Right ventricle myocardium inferior (tissue), 1 donor: ENCODE measurements around the gene CCN5. TPM values are rescaled to one million over a fixed set of nuclear protein-coding genes. Genes with fewer than 3 reads are reported as not detected.

Experiments used
- ATAC-seq: fragments of 200-7000 bp; cut with Tn5 transposase; one replicate; pipeline ENCODE4 v1.9.1; 2020; ENCODE audit warnings: mild to moderate bottlenecking, moderate library complexity
- DNase-seq: peaks from one replicate; pipeline ENCODE4 v3.0.0; 2021; ENCODE audit errors: missing footprints
- intact Hi-C: fragments of 100-400 bp; cut with DNase I; formaldehyde crosslinking; loops from one replicate; pipeline ENCODE4 v1.11.0; 2022
- total RNA-seq: library from RNA; stranded (reverse); fragmentation: NEBNext Ultra II Directional; extraction: Animal tissue kit (Norgen Biotek cat#: 25700); gene quantifications from one replicate; pipeline ENCODE4 v1.2.1, GENCODE V29; 2021
- donor health status: DM: no; HTN: yes; CAD: no; lungs with severe emphysema.

The CCN5 gene
- total RNA-seq, 1 donor from 2014 or later = 13.6 TPM

DNA sequence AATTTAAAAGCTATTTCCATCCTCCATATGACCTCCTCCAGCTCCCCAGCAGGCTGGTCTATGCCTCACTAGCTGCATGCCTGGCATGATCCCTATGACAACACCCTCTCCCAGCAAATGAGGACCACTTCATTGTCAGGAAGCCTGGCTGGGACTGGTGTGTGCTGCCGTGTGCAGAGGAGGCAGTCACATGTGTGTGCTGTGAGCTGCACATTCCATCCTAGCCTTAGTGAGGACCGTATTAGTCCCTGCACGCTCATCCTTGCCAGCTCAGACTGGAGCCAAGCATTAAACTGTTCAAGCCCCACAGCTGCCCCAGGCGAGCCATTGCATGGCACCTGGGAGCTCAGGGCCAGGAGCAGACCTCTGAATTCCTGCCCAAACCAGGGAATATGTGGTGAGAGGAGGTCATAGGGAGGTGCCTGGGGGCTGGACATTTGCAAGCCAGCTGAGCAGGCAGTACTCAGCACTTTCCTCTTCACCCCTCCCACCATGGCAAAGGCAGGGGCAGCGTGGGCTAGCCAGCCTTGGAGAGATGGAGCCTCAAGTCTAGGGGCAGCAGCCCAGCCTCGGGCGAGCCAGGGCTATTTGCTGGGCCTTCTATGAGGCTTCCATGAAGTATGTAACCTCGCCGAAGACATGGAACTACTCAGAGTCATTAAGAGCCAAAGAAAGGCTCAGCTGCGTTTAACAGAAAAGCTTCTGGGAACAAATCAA, 8.7 kb upstream of the CCN5 start:
- peak; percentile 69 for ATAC-seq
- intact Hi-C loops = no loop called here
- peak; percentile 72 for DNase-seq

DNA sequence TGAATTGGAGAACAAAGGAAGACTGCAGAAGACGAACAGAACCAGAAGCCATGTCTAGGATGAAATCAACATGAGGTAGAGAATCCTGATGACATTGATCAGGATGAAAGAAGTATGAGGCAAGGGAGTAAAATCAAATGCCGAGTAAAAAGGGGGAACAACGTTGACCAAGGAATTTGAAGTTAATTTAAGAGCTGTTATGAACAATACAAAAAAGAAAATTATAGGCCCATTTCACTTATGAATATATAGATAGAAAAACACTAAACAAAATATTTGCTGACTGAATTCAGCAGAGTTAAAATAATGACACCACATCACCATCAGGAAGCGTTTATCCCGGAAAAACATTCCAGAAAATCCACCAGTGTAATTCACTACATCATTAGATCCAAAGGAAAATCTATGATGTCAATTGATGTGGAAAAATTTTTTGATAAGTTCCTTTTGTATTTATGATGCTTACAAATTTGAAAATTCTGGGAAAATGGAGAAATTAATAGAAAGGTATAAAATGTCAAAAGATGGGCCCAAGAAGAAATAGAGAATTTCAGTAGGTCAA, 8.1 kb upstream of the CCN5 start:
- ATAC-seq (no peak), DNase-seq (no peak)
- intact Hi-C loops = no loop called here

DNA sequence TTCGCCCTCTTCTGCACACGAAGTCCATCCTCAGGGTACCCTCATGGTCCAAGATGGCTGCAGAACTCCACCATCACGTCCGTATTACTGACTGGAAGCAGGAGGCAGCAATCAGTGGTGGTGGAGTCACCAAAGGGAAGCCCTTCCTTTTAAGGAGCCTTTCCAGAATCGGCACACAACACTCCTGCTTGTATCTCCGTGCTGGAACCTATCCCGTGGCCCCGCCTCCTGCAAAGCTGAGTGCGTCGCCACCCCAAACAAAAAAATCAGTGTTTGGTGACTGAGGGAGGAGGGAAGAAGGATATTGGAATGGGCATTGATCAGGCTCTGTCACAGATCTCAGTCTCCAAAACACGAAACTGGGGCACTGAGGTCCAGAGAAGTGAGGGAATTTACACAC, 5.8 kb upstream of the CCN5 start:
- no peak for DNase-seq
- ATAC-seq = no peak
- intact Hi-C loops = no loop called here

DNA sequence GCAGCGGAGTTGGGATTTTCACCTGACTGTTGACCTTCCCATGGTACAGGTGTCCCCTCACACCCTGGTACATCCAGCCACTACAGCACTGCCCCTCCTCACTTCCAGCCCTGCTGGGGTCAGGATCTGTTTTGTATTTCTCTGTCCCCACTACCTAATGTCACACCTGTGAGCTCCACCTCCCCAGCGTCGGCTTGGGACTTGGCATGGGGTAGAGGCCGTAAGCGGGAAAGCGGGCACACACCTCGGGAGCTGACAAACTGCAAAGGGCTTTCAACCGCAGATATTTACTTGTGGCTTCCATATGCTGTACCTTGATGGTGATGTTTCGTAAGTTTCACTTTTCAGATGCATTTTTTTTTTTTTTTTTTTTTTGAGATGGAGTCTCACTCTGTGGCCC, 5.4 kb upstream of the CCN5 start:
- DNase-seq (no peak), ATAC-seq (no peak)
- intact Hi-C loops = no loop called here

DNA sequence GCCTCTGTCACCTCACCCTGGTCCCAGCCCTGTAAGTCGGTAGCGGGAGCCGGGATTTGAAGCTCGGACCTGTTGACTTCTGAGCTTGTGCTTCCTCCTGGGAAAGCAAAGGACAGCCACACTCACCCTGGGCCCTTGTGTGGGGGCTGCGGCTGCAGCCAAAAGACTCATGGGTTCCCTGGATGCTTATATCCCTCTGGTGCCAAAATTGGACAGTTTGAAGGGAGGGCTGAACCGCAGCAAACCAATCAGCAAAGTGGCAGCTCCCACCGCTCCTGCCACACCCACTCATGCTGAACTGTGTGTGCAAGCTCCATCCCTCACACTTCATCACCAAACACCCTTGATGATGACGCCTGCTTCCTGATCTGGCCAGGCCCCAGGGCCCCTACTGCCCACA, 3.9 kb upstream of the CCN5 start:
- DNase-seq = no peak
- intact Hi-C loops = no loop called here
- peak; percentile 66 for ATAC-seq

DNA sequence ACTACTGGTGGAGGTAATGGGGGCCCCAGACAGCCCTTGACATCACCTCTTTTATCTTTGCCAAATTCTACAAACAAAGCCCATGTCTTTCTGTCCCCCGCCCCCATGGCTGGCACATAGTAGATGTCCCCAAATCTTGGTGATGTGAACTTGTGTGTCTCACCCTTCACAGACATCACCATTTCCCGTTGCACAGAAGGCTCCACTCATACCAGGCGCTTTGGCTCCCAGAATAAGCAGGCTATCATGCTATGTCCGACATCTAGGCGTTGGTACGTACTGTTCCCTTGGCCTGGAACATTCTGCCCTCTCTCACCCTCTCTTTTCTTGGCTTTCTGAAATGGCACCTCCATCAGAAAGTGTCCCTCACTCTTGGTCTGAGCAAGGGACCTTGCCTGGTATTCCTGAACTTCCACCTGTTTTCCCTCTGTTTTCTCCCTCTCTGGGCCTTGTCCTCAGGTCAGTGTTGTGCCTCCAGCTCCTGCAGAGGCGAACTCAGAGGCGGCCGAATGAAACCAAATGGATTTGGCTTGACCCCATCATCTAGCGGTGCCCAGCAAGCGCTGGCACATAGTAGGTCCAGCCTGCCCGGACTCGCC, 968 bp upstream of the CCN5 start:
- DNase-seq = no peak
- intact Hi-C loops = loop anchor here (2.0 kb wide), 1 partner anchor 21 kb away; no protein-coding TSS in a partner anchor

DNA sequence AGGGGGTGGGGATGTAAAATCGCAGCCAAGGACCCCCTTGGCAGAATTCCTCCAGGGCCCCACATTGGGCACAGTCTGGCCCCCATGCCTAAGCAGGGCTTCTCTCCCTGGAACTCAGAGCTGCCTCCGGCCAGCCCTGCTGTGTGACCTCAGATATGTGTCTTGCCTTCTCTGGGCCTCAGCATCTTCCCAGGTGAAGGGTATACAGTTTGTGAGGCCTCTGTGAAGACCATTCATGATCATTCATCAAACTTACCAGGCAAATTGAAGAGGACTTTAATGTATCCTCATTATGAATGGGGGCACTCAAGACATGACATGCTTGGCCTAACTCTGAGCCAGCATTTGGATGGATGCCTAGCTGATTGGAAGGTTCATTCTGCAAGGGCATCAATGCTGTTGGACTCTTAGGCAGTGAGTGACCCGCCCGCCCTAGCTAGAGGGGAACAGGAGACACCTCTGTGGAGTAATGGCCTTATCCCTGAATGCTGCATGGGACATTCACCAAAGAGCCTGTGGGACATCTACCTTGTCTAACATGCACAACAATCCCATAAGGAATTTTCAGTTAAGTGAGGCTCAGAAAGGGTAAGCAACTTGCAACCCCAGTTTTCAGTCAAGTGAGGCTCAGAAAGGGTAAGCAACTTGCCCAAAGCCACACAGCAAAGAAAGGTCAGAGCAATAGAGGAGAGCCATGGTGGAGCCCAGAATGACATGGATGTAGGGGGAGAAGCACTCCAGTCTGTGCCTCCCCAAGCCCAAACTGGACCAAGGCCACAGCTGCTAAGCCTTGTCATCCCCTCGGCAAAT, 535 bp downstream of the CCN5 start:
- ATAC-seq (peak; percentile 15), DNase-seq (no peak)
- intact Hi-C loops = loop anchor here (2.0 kb wide), 1 partner anchor 23 kb away; no protein-coding TSS in a partner anchor

More for the DNA sequence above, 968 bp upstream of the CCN5 start:
- peak; percentile 65 for ATAC-seq

DNA sequence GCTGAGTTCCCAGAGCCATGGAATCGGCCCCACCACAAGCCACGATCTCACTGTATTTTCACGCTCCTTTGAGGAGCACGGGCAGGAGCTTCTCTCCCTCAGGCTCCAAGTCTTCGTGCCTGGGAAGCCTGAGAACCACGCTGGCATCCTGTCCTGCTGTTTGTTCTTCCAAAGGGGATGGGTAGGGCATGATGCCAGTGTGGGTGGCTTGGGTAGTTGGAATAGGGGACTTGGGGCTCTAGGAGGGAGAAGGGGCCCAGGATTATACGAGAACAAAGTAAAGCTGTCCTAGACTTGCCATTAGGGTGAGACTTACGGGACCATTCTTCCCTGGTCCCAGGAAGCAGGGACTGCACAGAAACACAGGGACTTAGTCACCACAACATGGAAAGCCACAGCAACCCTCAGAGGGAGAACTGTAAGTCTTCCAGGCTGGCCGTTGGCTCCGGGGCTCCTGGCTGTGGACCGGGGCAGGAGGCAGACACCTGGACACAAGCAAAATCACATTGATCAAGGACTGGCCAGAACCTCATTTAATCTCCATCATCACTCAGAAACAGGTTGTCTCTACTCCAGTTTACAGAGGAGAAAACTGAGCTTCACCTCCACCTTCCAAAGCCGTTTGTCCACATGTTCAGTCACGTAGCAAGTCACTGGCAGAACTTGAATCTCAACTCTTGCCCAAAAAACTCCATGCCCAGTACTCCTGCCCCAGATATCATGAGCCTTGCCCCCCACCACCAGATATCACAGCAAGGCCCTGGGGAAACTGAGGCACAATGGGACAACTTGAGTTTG, 1.3 kb downstream of the CCN5 start:
- ATAC-seq (no peak), DNase-seq (no peak)
- intact Hi-C loops = no loop called here

DNA sequence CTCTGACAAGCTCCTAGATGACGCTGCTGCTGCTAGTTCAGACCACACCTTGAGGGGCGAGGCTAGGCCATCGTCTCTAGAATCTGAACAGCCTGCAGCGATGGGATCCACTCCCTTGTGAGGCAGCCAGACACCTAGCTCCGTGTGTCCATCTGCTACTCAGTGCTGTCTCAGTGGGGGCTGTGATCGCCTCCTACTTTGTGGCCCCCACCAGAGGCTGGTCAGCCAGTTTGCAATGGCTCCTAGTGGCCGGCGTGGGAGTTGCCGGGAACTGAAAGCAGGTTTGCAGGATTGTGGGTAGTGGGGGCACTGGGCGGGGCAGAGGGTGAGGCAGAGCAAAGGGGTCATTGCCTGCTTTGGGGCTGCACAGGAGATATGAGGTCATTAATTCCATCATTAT, 2.8 kb downstream of the CCN5 start:
- DNase-seq (no peak), ATAC-seq (no peak)
- intact Hi-C loops = no loop called here

DNA sequence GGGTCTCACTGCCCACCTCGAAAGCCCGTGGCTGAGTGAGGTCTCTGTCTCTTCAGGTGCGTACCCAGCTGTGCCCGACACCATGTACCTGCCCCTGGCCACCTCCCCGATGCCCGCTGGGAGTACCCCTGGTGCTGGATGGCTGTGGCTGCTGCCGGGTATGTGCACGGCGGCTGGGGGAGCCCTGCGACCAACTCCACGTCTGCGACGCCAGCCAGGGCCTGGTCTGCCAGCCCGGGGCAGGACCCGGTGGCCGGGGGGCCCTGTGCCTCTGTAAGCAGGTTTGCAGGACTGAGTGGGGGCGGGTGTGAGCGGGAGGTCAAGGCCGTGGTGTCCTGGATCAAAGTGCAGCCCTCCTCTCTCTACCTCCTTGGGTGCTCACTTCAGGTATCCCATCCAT, 4.7 kb downstream of the CCN5 start:
- intact Hi-C loops = no loop called here
- DNase-seq (no peak), ATAC-seq (no peak)

DNA sequence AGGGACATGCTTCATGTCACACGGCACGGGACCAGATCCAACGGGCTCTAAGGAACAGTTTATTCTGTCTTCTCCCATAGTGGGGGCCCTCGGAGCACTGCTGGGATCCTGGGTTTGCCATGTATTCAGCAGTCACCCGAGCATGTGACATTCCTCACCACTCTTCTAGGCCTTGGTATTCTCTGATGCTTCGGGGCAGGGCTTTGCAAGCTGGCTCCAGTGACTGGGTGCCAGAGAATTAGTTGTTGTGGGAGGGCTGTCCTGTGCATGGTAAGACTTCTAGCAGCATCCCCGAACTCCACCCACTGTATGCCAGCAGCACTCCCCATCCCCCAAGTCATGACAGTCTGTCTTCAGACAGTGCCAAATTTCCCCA, 5.4 kb downstream of the CCN5 start:
- DNase-seq (no peak), ATAC-seq (peak; percentile 51)
- intact Hi-C loops = no loop called here

DNA sequence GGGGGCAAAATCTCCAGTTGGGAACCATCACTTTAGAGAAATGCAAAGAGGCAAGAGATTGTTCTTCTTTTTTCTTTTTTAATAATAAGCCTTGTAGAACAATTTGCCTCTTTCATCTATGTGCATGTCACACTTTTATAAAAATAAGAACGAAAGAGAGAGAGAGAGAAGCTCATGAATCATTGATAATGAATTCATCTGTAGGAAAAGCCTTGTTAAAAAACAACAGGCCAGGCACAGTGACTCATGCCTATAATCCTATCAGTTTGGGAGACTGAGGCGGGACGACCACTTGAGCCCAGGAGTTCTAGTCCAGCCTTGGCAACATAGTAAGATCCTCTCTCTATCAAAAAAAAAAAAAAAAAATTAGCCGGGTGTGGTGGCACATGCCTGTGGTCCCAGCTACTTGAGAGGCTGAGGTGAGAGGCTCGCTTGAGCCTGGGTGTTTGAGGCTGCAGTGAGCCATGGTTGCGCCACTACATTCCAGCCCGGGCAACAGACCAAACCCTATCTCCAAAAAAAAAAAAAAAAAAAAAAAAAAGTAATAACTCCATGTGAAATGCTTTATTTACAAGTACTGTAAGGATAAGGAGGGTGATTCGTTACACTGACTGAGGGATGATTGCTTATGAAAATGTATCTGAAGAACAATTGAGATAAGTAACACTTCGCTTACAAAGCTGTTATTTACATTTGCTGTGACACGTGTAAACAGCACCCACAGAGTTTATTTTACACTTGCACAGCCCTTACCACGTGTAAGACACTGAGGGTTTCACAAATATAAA, 6.0 kb downstream of the CCN5 start:
- peak; percentile 76 for DNase-seq
- intact Hi-C loops = no loop called here
- ATAC-seq = peak; percentile 41

DNA sequence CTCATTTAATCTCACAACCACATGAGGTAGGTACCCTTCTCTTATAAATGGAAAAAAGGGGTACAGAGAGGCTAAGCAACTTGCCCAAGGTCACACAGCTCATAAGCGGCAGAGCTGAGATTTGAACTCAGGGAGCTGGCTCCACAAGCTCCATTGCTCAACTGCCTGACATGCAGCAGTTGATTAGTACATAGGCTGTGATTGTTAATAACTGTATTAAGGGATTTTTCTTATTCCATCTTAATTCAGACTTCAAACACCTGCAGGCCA, 6.6 kb downstream of the CCN5 start:
- ATAC-seq = no peak
- intact Hi-C loops = no loop called here
- no peak for DNase-seq

DNA sequence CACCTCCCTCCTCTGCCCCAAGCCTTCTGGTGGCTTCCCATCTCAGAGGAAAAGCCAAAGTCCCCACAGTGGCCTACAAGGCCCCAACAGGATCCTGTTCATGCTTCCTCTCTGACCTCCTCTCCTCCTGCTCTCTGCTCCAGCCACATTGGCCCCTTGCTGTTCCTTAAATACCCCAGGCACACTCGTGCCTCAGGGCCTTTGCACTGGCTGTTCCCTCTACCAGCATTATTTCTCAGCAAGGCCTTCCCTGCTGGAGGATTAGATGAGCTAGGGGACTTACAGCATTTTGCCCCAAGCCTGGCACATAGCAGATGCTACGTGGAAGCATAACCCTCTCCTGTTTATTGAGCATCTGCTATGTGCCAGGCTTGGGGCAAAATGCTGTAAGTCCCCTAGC, 7.8 kb downstream of the CCN5 start:
- intact Hi-C loops = no loop called here
- DNase-seq (peak; percentile 9), ATAC-seq (no peak)

DNA sequence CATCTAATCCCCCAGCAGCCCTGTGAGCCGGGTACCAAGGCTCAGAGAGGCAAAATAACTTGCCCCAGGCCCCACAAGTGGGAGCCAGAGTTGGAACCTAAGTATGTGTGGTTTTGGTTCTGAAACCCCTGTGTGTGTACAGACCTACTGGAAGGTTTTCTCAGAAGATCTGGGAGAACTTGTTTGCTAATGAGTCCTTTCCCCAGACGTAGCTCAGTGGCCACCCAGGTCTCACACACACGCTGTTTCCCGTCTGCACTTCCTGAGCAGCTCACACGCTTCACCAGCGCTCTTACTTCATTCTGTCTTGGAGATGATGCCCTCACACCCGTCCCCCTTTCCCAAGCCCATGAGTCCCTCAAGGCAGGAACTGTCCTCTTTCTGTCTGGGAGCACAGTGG, 8.2 kb downstream of the CCN5 start:
- ATAC-seq = no peak
- intact Hi-C loops = no loop called here
- peak; percentile 1 for DNase-seq

DNA sequence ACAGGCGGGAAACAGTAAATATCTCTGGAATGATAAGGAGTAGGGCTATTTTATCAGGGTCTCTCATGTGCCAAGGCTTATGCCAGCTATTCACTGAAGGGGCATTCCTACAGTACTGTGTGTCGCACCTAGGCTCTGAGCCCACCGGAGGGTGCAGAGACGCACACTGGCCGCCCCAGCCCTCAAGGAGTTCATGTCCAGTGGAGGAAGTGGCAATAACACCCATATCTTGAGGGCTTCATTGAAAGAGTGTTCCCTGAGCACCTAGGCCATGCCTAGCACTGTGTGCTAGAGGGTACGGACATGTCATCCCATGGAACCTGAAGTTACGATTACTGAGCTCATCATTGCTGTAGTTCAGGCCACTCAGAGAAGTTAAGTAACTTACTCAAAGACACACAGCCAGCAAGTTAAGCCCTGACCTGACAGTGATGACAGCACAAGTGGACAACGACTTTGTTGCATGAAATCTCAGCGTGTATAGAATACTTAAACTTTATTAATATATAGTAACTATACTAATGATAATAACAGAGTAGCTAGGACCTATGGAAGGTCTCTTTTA, 8.7 kb downstream of the CCN5 start:
- ATAC-seq (no peak), DNase-seq (no peak)
- intact Hi-C loops = no loop called here

DNA sequence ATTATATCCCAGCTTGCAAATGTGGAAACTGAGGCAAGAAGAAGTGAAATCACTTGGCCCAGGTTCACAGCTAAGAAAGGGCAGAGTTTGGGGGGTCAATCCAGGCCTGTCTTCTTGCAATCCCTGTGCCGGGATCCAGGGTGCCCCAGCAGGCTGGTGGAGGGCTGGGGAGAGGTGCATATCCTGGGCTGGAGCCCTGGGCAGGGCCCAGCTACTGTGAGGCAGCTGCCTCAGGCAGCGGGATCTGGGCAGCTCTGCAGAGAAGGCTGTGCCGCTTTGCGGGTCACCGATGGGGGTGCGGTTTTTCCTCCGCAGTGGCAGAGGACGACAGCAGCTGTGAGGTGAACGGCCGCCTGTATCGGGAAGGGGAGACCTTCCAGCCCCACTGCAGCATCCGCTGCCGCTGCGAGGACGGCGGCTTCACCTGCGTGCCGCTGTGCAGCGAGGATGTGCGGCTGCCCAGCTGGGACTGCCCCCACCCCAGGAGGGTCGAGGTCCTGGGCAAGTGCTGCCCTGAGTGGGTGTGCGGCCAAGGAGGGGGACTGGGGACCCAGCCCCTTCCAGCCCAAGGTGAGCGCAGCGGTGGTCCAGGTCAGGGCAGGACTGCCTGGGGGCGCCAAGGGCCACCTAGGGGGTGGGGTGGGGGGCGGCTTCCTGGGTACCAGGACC, 9.4 kb downstream of the CCN5 start:
- DNase-seq (peak; percentile 55), ATAC-seq (no peak)
- intact Hi-C loops = no loop called here

DNA sequence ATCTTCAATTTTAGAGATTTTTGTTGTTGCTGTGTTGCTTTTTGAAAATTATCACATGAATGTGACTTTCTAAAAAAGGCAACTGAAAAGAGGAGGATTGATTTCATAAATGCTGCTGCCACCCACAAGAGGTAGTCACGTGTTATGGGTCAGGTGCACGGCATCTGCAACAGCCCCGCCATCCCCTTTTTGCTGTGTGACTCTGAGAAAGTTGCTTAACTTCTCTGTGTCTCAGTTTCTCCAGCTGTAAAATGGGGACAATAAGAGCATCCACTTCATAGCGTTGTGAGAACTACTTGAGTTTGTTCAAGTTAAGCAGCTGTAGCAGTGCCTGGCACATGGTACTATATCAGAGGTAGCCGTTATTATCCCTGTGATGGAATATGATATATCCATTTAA, 10.7 kb downstream of the CCN5 start:
- ATAC-seq = no peak
- DNase-seq = peak; percentile 5
- intact Hi-C loops = no loop called here
